HCT116 (cell line): Measurements from ENCODE around the gene TTC39C. TPM values are rescaled to one million over a fixed set of nuclear protein-coding genes. Genes with fewer than 3 reads are reported as not detected.

ENCODE experiments used
- ATAC-seq: fragments of 200-7000 bp; cut with Tn5 transposase; 2 replicates; pipeline ENCODE4 v1.9.1; 2020; ENCODE audit warnings: mild to moderate bottlenecking, moderate library complexity
- BruUV-seq: library from RNA; stranded (reverse); fragments of 400-500 nt; replicated peaks from 2 replicates; lab custom pipeline; 2021; lab: Mats Ljungman, UMichigan
- CTCF ChIA-PET: fragments of 300-600 bp; sonication (Branson Sonifier 250); formaldehyde crosslinking; loops from one replicate; lab custom pipeline; 2021; ENCODE audit warnings: antibody characterized with exemption; lab: Charles Lee
- POLR2A ChIA-PET: fragments of 300-600, 350-600 bp; sonication (Branson Sonifier 250); formaldehyde crosslinking; loops from one replicate; lab custom pipeline; 2021; ENCODE audit warnings: antibody characterized with exemption; lab: Charles Lee
- RAD21 ChIA-PET, 2 experiments: fragments of 300-600 bp; sonication (Branson Sonifier 250); formaldehyde crosslinking; loops; one replicate each; lab custom pipeline; 2023; ENCODE audit warnings: low total read pairs in 2 of 2; ENCODE audit not compliant: uncharacterized antibody in 2 of 2, unreplicated experiment in 2 of 2, low non-redundant PET in 1 of 2; lab: Charles Lee
- DNase-seq: peaks from one replicate; pipeline ENCODE4 v3.0.0-alpha.2; 2010; ENCODE audit warnings: low read depth, low spot score
- H2AFZ ChIP-seq: fragments of 200-600 bp; shearing (Covaris generic), sonication (generic); 2 replicates; pipeline ENCODE4 v1.6.1; 2017; ENCODE audit warnings: low read depth, mixed run types, mixed read lengths, antibody characterized with exemption, low read length; ENCODE audit not compliant: poor library complexity, severe bottlenecking
- H3K27ac ChIP-seq: 2 replicates; pipeline ENCODE4 v1.5.1; 2012; ENCODE audit warnings: low read depth, low read length
- H3K27me3 ChIP-seq: fragments of 200-600 bp; sonication (generic); 2 replicates; pipeline ENCODE4 v1.6.1; 2016; ENCODE audit warnings: mixed run types, low read length, mixed read lengths; ENCODE audit not compliant: insufficient read depth
- H3K36me3 ChIP-seq, 2 experiments: fragments of 200-500 bp in 1 of 2; fragments of 200-600 bp in 1 of 2; sonication (Bioruptor generic) in 1 of 2; sonication (generic) in 1 of 2; 2 replicates each; pipeline versions ENCODE4 v1.5.1 to v1.6.1; 2014 to 2016; ENCODE audit warnings: low read length in 2 of 2, inconsistent platforms in 1 of 2, mixed read lengths in 1 of 2, mixed run types in 1 of 2; ENCODE audit not compliant: insufficient read depth in 2 of 2, control insufficient read depth in 1 of 2
- H3K4me1 ChIP-seq, 2 experiments: fragments of 200-600 bp in 1 of 2; sonication (generic) in 1 of 2; 2 replicates each; pipeline versions ENCODE4 v1.5.1 to v1.6.1; 2012 to 2017; ENCODE audit warnings: low read length in 2 of 2, inconsistent platforms in 1 of 2, mild to moderate bottlenecking in 1 of 2, mixed read lengths in 1 of 2, mixed run types in 1 of 2, moderate library complexity in 1 of 2; ENCODE audit not compliant: insufficient read depth in 2 of 2, control insufficient read depth in 1 of 2
- H3K4me2 ChIP-seq: fragments of 200-600 bp; sonication (generic); 2 replicates; pipeline ENCODE4 v1.6.1; 2017; ENCODE audit warnings: mixed run types, low read length, mixed read lengths
- H3K4me3 ChIP-seq, 2 experiments: fragments of 200-600 bp in 1 of 2; sonication (generic) in 1 of 2; replicated peaks in 1 of 2; 2 replicates each; pipeline ENCODE4 v1.5.1; 2011 to 2016; ENCODE audit warnings: low read length in 2 of 2, control low read depth in 1 of 2, low read depth in 1 of 2, mild to moderate bottlenecking in 1 of 2, mixed read lengths in 1 of 2, mixed run types in 1 of 2
- H3K79me2 ChIP-seq: fragments of 200-600 bp; sonication (generic); 2 replicates; pipeline ENCODE4 v1.6.1; 2017; ENCODE audit warnings: mild to moderate bottlenecking, mixed run types, low read length, moderate library complexity, mixed read lengths; ENCODE audit not compliant: insufficient read depth
- H3K9ac ChIP-seq: fragments of 200-600 bp; sonication (generic); 2 replicates; pipeline ENCODE4 v1.6.1; 2016; ENCODE audit warnings: low read length, mixed read lengths
- H3K9me2 ChIP-seq: fragments of 200-600 bp; sonication (generic), shearing (Covaris generic); 2 replicates; pipeline ENCODE4 v1.6.1; 2017; ENCODE audit warnings: mixed run types, mild to moderate bottlenecking, moderate library complexity; ENCODE audit not compliant: insufficient read depth
- H3K9me3 ChIP-seq, 2 experiments: fragments of 200-500 bp in 1 of 2; fragments of 200-600 bp in 1 of 2; sonication (Bioruptor generic) in 1 of 2; sonication (generic) in 1 of 2; 2 replicates each; pipeline ENCODE4 v1.6.1; 2014 to 2017; ENCODE audit warnings: low read length in 2 of 2, mixed read lengths in 2 of 2, inconsistent platforms in 1 of 2, low read depth in 1 of 2, mild to moderate bottlenecking in 1 of 2, mixed run types in 1 of 2, moderate library complexity in 1 of 2; ENCODE audit not compliant: control insufficient read depth in 1 of 2, insufficient read depth in 1 of 2
- H4K20me1 ChIP-seq: fragments of 200-600 bp; sonication (generic), shearing (Covaris generic); 2 replicates; pipeline ENCODE4 v1.6.1; 2017; ENCODE audit warnings: mixed run types, mild to moderate bottlenecking, moderate library complexity; ENCODE audit not compliant: insufficient read depth
- EGR1 ChIP-seq: IDR thresholded peaks from 2 replicates; pipeline ENCODE4 v1.6.1; 2012; ENCODE audit warnings: low read depth
- ELF1 ChIP-seq: IDR thresholded peaks from 2 replicates; pipeline ENCODE4 v1.6.1; 2012; ENCODE audit warnings: low read depth, borderline replicate concordance
- FOSL1 ChIP-seq: IDR thresholded peaks from 2 replicates; pipeline ENCODE4 v1.6.1; 2012; ENCODE audit warnings: low read depth
- JUND ChIP-seq: IDR thresholded peaks from 2 replicates; pipeline ENCODE4 v1.6.1; 2012
- POLR2AphosphoS5 ChIP-seq: IDR thresholded peaks from 2 replicates; pipeline ENCODE4 v1.6.1; 2011; ENCODE audit warnings: mild to moderate bottlenecking, low read depth, low read length, moderate library complexity
- RAD21 ChIP-seq: IDR thresholded peaks from 2 replicates; pipeline ENCODE4 v1.6.1; 2012; ENCODE audit warnings: low read depth, mild to moderate bottlenecking
- SIN3A ChIP-seq: IDR thresholded peaks from 2 replicates; pipeline ENCODE4 v1.6.1; 2012; ENCODE audit warnings: low read depth
- SP1 ChIP-seq: IDR thresholded peaks from 2 replicates; pipeline ENCODE4 v1.6.1; 2012; ENCODE audit warnings: low read depth
- SRF ChIP-seq: IDR thresholded peaks from 2 replicates; pipeline ENCODE4 v1.6.1; 2012; ENCODE audit warnings: low read depth
- TCF7L2 ChIP-seq: IDR thresholded peaks from 2 replicates; pipeline ENCODE4 v1.7.0; 2011; ENCODE audit warnings: borderline replicate concordance, inconsistent platforms; ENCODE audit not compliant: insufficient read depth, insufficient read length; ENCODE audit errors: extremely low read depth
- YY1 ChIP-seq: IDR thresholded peaks from 2 replicates; pipeline ENCODE4 v1.6.1; 2011; ENCODE audit warnings: low read length, low read depth, moderate library complexity, mild to moderate bottlenecking; ENCODE audit not compliant: insufficient replicate concordance; ENCODE audit errors: extremely low read depth
- ZBTB33 ChIP-seq: IDR thresholded peaks from 2 replicates; pipeline ENCODE4 v1.6.1; 2011; ENCODE audit warnings: mild to moderate bottlenecking, low read length, moderate library complexity; ENCODE audit not compliant: insufficient replicate concordance; ENCODE audit errors: extremely low read depth
- ZFX ChIP-seq: fragments of 450-650 bp; IDR thresholded peaks from 2 replicates; pipeline ENCODE4 v1.6.1; 2017
- ZNF274 ChIP-seq: fragments of 200-500 bp; sonication (Bioruptor generic); IDR thresholded peaks from 2 replicates; pipeline ENCODE4 v1.6.1; 2014; ENCODE audit warnings: mild to moderate bottlenecking, low read depth, low read length, inconsistent platforms
- intact Hi-C: fragments of 100-400 bp; cut with micrococcal nuclease; formaldehyde crosslinking; loops from 2 replicates; pipeline ENCODE4 v1.10.0; 2022
- total RNA-seq: library from RNA; stranded (reverse); gene quantifications from one replicate; pipeline ENCODE4 v1.2.1, GENCODE V29; 2021; ENCODE audit not compliant: unreplicated experiment
- TF ChIP-seq, protein P1 (sequence below): IDR thresholded peaks from 2 replicates; pipeline ENCODE4 v1.6.1; 2012
- TF ChIP-seq, protein P2 (sequence below), 3 experiments: fragments of 200-600 bp in 1 of 3; sonication (generic) in 1 of 3; IDR thresholded peaks in 2 of 3; conservative IDR thresholded peaks in 1 of 3; 2 replicates each; pipeline ENCODE4 v1.5.1; 2012 to 2017; ENCODE audit warnings: low read depth in 2 of 3, low read length in 2 of 3, antibody characterized with exemption in 1 of 3, borderline replicate concordance in 1 of 3, control low read depth in 1 of 3, mild to moderate bottlenecking in 1 of 3, mixed read lengths in 1 of 3, mixed run types in 1 of 3, moderate library complexity in 1 of 3; ENCODE audit not compliant: insufficient read depth in 1 of 3

TTC39C gene
- total RNA-seq, 1 experiment from 2014 or later = 24.8 TPM

- no peaks in the 10 kb centered on the region; the same call in 1 of the 2 replicates for H4K20me1 ChIP-seq
- H3K9me3 ChIP-seq = no peaks in the 10 kb centered on the region
- no peak overlapping the region for H3K4me2 ChIP-seq
- ATAC-seq (no peak), DNase-seq (no peak)
- no peaks in the 10 kb centered on the region for H3K36me3 ChIP-seq
- H3K4me1 ChIP-seq = peaks cover 0 to 6% of the 10 kb centered on the region in 2 experiments; a peak in 1 of 4 replicates
- ChIA-PET CTCF (no interaction called here), POLR2A (no interaction called here), RAD21 (no interaction called here)
- no peaks in the 10 kb centered on the region for H3K79me2 ChIP-seq
- H2AFZ ChIP-seq = no peak overlapping the region
- TF ChIP-seq FOSL1 (no peak), RAD21 (no peak), ZNF274 (no peak), SRF (no peak), SIN3A (no peak), JUND (no peak), SP1 (no peak), YY1 (no peak), POLR2AphosphoS5 (no peak), ZBTB33 (no peak), ELF1 (no peak), TCF7L2 (no peak), ZFX (no peak), EGR1 (no peak)
- TF ChIP-seq, protein P1, sequence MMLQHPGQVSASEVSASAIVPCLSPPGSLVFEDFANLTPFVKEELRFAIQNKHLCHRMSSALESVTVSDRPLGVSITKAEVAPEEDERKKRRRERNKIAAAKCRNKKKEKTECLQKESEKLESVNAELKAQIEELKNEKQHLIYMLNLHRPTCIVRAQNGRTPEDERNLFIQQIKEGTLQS = no peak
- TF ChIP-seq, protein P2, sequence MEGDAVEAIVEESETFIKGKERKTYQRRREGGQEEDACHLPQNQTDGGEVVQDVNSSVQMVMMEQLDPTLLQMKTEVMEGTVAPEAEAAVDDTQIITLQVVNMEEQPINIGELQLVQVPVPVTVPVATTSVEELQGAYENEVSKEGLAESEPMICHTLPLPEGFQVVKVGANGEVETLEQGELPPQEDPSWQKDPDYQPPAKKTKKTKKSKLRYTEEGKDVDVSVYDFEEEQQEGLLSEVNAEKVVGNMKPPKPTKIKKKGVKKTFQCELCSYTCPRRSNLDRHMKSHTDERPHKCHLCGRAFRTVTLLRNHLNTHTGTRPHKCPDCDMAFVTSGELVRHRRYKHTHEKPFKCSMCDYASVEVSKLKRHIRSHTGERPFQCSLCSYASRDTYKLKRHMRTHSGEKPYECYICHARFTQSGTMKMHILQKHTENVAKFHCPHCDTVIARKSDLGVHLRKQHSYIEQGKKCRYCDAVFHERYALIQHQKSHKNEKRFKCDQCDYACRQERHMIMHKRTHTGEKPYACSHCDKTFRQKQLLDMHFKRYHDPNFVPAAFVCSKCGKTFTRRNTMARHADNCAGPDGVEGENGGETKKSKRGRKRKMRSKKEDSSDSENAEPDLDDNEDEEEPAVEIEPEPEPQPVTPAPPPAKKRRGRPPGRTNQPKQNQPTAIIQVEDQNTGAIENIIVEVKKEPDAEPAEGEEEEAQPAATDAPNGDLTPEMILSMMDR (IDR thresholded peaks at IDR 0.05 in 2 of 3, conservative IDR thresholded peaks at IDR 0.05 in 1 of 3; ENCODE audit: borderline replicate concordance in 1 of 3, insufficient read depth in 1 of 3, low read depth in 2 of 3, low read length in 2 of 3) = no peak
- intact Hi-C loops = no loop called here
- H3K9me2 ChIP-seq = no peaks in the 10 kb centered on the region
- no peak overlapping the region for H3K4me3 ChIP-seq
- no peak overlapping the region for H3K9ac ChIP-seq
- BruUV-seq = no TSS peak
- H3K27ac ChIP-seq = no peak overlapping the region
- no peaks in the 10 kb centered on the region for H3K27me3 ChIP-seq
Measured at GRCh38 chr18:24173997-24174396, 159.4 kb downstream of the TTC39C start.
